ENCODE measurements around the gene SUN1.

- no peak for TF ChIP-seq POLR2A (IDR thresholded peaks at IDR 0.05; ENCODE audit: low read depth, low read length)
- TF ChIP-seq SPI1 (IDR thresholded peaks at IDR 0.05; ENCODE audit: low read depth, low read length): no peak
- TF ChIP-seq POLR2AphosphoS5 (IDR thresholded peaks at IDR 0.05; ENCODE audit: low read depth, low read length): no peak
- no peak for TF ChIP-seq PAX5 (IDR thresholded peaks at IDR 0.05; ENCODE audit: insufficient read depth, low read length, severe bottlenecking)
- TF ChIP-seq TAF1 (IDR thresholded peaks at IDR 0.05; ENCODE audit: low read depth, low read length): no peak
Measured at GRCh38 chr7:910931-911431, 78.7 kb downstream of the SUN1 start.
